WTC11 (cell line): ENCODE results near the gene MCL1. TPM values are rescaled to one million over a fixed set of nuclear protein-coding genes. Genes with fewer than 3 reads are reported as not detected.

Experiments used
- ATF1 ChIP-seq: sonication (generic); formaldehyde crosslinking; IDR thresholded peaks from 2 replicates; pipeline ENCODE4 v1.8.1; 2023; ENCODE audit warnings: mild to moderate bottlenecking, moderate library complexity, missing genetic modification reagents
- CREB1 ChIP-seq: sonication (generic); formaldehyde crosslinking; IDR thresholded peaks from 2 replicates; pipeline ENCODE4 v1.8.0; 2023; ENCODE audit warnings: mild to moderate bottlenecking, missing genetic modification reagents
- FOXP1 ChIP-seq: sonication (generic); formaldehyde crosslinking; IDR thresholded peaks from 2 replicates; pipeline ENCODE4 v1.8.0; 2022; ENCODE audit warnings: missing genetic modification reagents, mild to moderate bottlenecking, moderate library complexity, borderline replicate concordance
- GABPB1 ChIP-seq: sonication (generic); formaldehyde crosslinking; IDR thresholded peaks from 2 replicates; pipeline ENCODE4 v1.8.1; 2023; ENCODE audit warnings: mild to moderate bottlenecking, missing genetic modification reagents
- GTF2I ChIP-seq: fragments of 250-450 bp; sonication (Bioruptor Pico); conservative IDR thresholded peaks from 2 replicates; pipeline ENCODE4 v1.4.0; 2021; ENCODE audit warnings: mild to moderate bottlenecking
- JUN ChIP-seq: sonication (generic); formaldehyde crosslinking; IDR thresholded peaks from 2 replicates; pipeline ENCODE4 v1.8.0; 2023; ENCODE audit warnings: mild to moderate bottlenecking, missing genetic modification reagents
- NFATC4 ChIP-seq: fragments of 250-450 bp; sonication (Bioruptor Pico); IDR thresholded peaks from 2 replicates; pipeline ENCODE4 v1.9.0; 2021; ENCODE audit warnings: mild to moderate bottlenecking
- NFE2L1 ChIP-seq: sonication (generic); formaldehyde crosslinking; IDR thresholded peaks from 2 replicates; pipeline ENCODE4 v1.8.1; 2023; ENCODE audit warnings: missing genetic modification reagents
- SP1 ChIP-seq: sonication (generic); formaldehyde crosslinking; conservative IDR thresholded peaks from 2 replicates; pipeline ENCODE4 v1.8.1; 2022; ENCODE audit warnings: missing genetic modification reagents
- TEAD1 ChIP-seq: sonication (generic); formaldehyde crosslinking; IDR thresholded peaks from 2 replicates; pipeline ENCODE4 v1.8.0; 2022; ENCODE audit warnings: mild to moderate bottlenecking, missing genetic modification reagents
- ZNF232 ChIP-seq: sonication (generic); formaldehyde crosslinking; IDR thresholded peaks from 2 replicates; pipeline ENCODE4 v1.8.0; 2022; ENCODE audit warnings: mild to moderate bottlenecking, missing genetic modification reagents
- ZNF396 ChIP-seq: fragments of 250-450 bp; sonication (Bioruptor Pico); IDR thresholded peaks from 2 replicates; pipeline ENCODE4 v1.8.0; 2021; ENCODE audit warnings: mild to moderate bottlenecking, moderate library complexity, borderline replicate concordance
- ZNF416 ChIP-seq: fragments of 250-450 bp; sonication (Bioruptor Pico); IDR thresholded peaks from 2 replicates; pipeline ENCODE4 v1.9.0; 2021; ENCODE audit warnings: mild to moderate bottlenecking, inconsistent platforms
- total RNA-seq: library from RNA; stranded (reverse); gene quantifications from 3 replicates; pipeline ENCODE4 v1.2.3, GENCODE V29; 2021
- TF ChIP-seq, protein P1 (sequence below): sonication (generic); formaldehyde crosslinking; IDR thresholded peaks from 2 replicates; pipeline ENCODE4 v1.8.0; 2023; ENCODE audit warnings: missing genetic modification reagents, mild to moderate bottlenecking, borderline replicate concordance
- TF ChIP-seq, protein P2 (sequence below): sonication (generic); formaldehyde crosslinking; IDR thresholded peaks from 2 replicates; pipeline ENCODE4 v1.8.1; 2022; ENCODE audit warnings: low read depth, mild to moderate bottlenecking, moderate library complexity, missing genetic modification reagents, borderline replicate concordance
- TF ChIP-seq, protein P3 (sequence below): sonication (generic); formaldehyde crosslinking; IDR thresholded peaks from 2 replicates; pipeline ENCODE4 v1.8.0; 2022; ENCODE audit warnings: mild to moderate bottlenecking, missing genetic modification reagents
- TF ChIP-seq, protein P4 (sequence below): sonication (generic); formaldehyde crosslinking; IDR thresholded peaks from 2 replicates; pipeline ENCODE4 v1.8.1; 2022; ENCODE audit warnings: mild to moderate bottlenecking, moderate library complexity, missing genetic modification reagents
- TF ChIP-seq, protein P5 (sequence below): sonication (generic); formaldehyde crosslinking; IDR thresholded peaks from 2 replicates; pipeline ENCODE4 v1.8.1; 2023; ENCODE audit warnings: mild to moderate bottlenecking, missing genetic modification reagents, borderline replicate concordance
- TF ChIP-seq, protein P6 (sequence below): sonication (generic); formaldehyde crosslinking; IDR thresholded peaks from 2 replicates; pipeline ENCODE4 v1.8.1; 2023; ENCODE audit warnings: mild to moderate bottlenecking, missing genetic modification reagents, moderate library complexity
- TF ChIP-seq, protein P7 (sequence below): fragments of 250-450 bp; sonication (Bioruptor Pico); IDR thresholded peaks from 2 replicates; pipeline ENCODE4 v1.9.0; 2021; ENCODE audit warnings: mild to moderate bottlenecking

Gene MCL1
- total RNA-seq, 1 experiment from 2014 or later, result 191 TPM

DNA sequence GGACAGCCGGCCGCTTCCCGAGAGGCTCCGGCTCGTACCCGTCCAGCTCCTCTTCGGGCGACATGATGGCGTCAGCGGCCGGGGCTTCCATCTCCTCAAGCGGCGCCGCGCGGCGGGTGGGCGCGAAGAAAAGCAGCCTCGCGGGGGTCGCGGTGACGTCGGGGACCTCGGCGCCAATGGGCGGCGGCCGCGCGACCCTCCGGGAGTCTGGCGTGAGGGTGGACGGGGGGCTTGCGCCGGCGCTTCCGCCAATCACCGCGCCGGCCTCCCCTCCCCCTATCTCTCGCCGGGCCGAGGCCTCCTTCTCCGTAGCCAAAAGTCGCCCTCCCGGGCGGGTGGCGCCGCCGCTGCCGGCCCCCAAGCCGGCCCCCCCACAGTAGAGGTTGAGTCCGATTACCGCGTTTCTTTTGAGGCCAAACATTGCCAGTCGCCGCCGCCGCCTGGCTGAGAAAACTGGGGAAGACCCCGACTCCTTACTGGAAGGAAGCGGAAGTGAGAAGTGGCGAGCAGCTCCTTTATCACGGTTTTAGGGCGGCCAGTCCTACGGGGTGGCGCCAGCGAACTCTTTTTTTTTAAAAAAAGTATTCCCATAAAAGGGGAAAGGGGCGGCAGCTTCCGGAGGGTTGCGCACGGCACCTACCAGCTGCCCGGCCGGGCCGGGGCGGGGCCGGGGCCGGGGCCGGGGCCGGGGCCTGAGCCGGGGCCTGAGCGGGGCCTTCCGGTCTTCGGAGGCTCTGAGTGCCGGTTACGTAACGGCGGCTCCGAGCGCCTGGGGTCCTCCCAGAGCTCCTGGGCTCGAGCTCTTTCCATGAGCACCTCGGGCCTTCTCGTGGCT, at the start of gene MCL1 (continued):
- TF ChIP-seq, protein P1, sequence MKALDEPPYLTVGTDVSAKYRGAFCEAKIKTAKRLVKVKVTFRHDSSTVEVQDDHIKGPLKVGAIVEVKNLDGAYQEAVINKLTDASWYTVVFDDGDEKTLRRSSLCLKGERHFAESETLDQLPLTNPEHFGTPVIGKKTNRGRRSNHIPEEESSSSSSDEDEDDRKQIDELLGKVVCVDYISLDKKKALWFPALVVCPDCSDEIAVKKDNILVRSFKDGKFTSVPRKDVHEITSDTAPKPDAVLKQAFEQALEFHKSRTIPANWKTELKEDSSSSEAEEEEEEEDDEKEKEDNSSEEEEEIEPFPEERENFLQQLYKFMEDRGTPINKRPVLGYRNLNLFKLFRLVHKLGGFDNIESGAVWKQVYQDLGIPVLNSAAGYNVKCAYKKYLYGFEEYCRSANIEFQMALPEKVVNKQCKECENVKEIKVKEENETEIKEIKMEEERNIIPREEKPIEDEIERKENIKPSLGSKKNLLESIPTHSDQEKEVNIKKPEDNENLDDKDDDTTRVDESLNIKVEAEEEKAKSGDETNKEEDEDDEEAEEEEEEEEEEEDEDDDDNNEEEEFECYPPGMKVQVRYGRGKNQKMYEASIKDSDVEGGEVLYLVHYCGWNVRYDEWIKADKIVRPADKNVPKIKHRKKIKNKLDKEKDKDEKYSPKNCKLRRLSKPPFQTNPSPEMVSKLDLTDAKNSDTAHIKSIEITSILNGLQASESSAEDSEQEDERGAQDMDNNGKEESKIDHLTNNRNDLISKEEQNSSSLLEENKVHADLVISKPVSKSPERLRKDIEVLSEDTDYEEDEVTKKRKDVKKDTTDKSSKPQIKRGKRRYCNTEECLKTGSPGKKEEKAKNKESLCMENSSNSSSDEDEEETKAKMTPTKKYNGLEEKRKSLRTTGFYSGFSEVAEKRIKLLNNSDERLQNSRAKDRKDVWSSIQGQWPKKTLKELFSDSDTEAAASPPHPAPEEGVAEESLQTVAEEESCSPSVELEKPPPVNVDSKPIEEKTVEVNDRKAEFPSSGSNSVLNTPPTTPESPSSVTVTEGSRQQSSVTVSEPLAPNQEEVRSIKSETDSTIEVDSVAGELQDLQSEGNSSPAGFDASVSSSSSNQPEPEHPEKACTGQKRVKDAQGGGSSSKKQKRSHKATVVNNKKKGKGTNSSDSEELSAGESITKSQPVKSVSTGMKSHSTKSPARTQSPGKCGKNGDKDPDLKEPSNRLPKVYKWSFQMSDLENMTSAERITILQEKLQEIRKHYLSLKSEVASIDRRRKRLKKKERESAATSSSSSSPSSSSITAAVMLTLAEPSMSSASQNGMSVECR, result peak; percentile 36
- TF ChIP-seq ZNF416 (peak; percentile 1; the same call in 1 of the 2 replicates), JUN (CRISPR knock-in tag) (0 out of 2 replicates have a peak, but pooled peaks have one; percentile 9), TEAD1 (CRISPR knock-in tag) (0 out of 2 replicates have a peak, but pooled peaks have one; percentile 7), GABPB1 (CRISPR knock-in tag) (peak; percentile 64; the same call in 1 of the 2 replicates), FOXP1 (CRISPR knock-in tag) (peak; percentile 70), NFE2L1 (peak; percentile 65), SP1 (CRISPR knock-in tag) (peak; percentile 59), ZNF396 (CRISPR knock-in tag) (no peak), GTF2I (CRISPR knock-in tag) (no peak), ATF1 (CRISPR knock-in tag) (peak; percentile 69; the same call in 1 of the 2 replicates), CREB1 (CRISPR knock-in tag) (no peak), NFATC4 (no peak), ZNF232 (CRISPR knock-in tag) (0 out of 2 replicates have a peak, but pooled peaks have one; percentile 36)
- TF ChIP-seq, protein P2, sequence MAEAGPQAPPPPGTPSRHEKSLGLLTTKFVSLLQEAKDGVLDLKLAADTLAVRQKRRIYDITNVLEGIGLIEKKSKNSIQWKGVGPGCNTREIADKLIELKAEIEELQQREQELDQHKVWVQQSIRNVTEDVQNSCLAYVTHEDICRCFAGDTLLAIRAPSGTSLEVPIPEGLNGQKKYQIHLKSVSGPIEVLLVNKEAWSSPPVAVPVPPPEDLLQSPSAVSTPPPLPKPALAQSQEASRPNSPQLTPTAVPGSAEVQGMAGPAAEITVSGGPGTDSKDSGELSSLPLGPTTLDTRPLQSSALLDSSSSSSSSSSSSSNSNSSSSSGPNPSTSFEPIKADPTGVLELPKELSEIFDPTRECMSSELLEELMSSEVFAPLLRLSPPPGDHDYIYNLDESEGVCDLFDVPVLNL (CRISPR knock-in tag), result peak; percentile 10; the same call in 1 of the 2 replicates
- TF ChIP-seq, protein P3, sequence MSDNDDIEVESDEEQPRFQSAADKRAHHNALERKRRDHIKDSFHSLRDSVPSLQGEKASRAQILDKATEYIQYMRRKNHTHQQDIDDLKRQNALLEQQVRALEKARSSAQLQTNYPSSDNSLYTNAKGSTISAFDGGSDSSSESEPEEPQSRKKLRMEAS (CRISPR knock-in tag), result peak; percentile 49; the same call in 1 of the 2 replicates
- TF ChIP-seq, protein P4, sequence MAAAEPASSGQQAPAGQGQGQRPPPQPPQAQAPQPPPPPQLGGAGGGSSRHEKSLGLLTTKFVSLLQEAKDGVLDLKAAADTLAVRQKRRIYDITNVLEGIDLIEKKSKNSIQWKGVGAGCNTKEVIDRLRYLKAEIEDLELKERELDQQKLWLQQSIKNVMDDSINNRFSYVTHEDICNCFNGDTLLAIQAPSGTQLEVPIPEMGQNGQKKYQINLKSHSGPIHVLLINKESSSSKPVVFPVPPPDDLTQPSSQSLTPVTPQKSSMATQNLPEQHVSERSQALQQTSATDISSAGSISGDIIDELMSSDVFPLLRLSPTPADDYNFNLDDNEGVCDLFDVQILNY (CRISPR knock-in tag), result peak; percentile 55; the same call in 1 of the 2 replicates
- TF ChIP-seq, protein P5, sequence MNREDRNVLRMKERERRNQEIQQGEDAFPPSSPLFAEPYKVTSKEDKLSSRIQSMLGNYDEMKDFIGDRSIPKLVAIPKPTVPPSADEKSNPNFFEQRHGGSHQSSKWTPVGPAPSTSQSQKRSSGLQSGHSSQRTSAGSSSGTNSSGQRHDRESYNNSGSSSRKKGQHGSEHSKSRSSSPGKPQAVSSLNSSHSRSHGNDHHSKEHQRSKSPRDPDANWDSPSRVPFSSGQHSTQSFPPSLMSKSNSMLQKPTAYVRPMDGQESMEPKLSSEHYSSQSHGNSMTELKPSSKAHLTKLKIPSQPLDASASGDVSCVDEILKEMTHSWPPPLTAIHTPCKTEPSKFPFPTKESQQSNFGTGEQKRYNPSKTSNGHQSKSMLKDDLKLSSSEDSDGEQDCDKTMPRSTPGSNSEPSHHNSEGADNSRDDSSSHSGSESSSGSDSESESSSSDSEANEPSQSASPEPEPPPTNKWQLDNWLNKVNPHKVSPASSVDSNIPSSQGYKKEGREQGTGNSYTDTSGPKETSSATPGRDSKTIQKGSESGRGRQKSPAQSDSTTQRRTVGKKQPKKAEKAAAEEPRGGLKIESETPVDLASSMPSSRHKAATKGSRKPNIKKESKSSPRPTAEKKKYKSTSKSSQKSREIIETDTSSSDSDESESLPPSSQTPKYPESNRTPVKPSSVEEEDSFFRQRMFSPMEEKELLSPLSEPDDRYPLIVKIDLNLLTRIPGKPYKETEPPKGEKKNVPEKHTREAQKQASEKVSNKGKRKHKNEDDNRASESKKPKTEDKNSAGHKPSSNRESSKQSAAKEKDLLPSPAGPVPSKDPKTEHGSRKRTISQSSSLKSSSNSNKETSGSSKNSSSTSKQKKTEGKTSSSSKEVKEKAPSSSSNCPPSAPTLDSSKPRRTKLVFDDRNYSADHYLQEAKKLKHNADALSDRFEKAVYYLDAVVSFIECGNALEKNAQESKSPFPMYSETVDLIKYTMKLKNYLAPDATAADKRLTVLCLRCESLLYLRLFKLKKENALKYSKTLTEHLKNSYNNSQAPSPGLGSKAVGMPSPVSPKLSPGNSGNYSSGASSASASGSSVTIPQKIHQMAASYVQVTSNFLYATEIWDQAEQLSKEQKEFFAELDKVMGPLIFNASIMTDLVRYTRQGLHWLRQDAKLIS, result peak; percentile 48; the same call in 1 of the 2 replicates
- TF ChIP-seq, protein P6, sequence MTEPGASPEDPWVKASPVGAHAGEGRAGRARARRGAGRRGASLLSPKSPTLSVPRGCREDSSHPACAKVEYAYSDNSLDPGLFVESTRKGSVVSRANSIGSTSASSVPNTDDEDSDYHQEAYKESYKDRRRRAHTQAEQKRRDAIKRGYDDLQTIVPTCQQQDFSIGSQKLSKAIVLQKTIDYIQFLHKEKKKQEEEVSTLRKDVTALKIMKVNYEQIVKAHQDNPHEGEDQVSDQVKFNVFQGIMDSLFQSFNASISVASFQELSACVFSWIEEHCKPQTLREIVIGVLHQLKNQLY, result no peak
- TF ChIP-seq, protein P7, sequence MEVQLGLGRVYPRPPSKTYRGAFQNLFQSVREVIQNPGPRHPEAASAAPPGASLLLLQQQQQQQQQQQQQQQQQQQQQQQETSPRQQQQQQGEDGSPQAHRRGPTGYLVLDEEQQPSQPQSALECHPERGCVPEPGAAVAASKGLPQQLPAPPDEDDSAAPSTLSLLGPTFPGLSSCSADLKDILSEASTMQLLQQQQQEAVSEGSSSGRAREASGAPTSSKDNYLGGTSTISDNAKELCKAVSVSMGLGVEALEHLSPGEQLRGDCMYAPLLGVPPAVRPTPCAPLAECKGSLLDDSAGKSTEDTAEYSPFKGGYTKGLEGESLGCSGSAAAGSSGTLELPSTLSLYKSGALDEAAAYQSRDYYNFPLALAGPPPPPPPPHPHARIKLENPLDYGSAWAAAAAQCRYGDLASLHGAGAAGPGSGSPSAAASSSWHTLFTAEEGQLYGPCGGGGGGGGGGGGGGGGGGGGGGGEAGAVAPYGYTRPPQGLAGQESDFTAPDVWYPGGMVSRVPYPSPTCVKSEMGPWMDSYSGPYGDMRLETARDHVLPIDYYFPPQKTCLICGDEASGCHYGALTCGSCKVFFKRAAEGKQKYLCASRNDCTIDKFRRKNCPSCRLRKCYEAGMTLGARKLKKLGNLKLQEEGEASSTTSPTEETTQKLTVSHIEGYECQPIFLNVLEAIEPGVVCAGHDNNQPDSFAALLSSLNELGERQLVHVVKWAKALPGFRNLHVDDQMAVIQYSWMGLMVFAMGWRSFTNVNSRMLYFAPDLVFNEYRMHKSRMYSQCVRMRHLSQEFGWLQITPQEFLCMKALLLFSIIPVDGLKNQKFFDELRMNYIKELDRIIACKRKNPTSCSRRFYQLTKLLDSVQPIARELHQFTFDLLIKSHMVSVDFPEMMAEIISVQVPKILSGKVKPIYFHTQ (CRISPR knock-in tag), result peak; percentile 10; the same call in 1 of the 2 replicates
